Vagina (tissue), 2 donors: ENCODE data around the gene PLIN5.

ENCODE experiments used
- POLR2A ChIP-seq, 2 donors: fragments of 450-650 bp; IDR thresholded peaks; one replicate each; pipeline ENCODE4 v1.6.1; 2017; ENCODE audit warnings: antibody characterized with exemption in 2 of 2, mild to moderate bottlenecking in 2 of 2, moderate library complexity in 2 of 2
- POLR2AphosphoS5 ChIP-seq, 2 donors: sonication (generic); formaldehyde crosslinking; IDR thresholded peaks; one replicate each; pipeline ENCODE4 v1.9.0; 2017; ENCODE audit warnings: antibody characterized with exemption in 2 of 2, mild to moderate bottlenecking in 2 of 2, low read depth in 1 of 2; ENCODE audit not compliant: insufficient read depth in 1 of 2
- TF ChIP-seq, protein P1 (sequence below), 3 experiments: fragments of 450-650 bp in 2 of 3; fragments of 200-600 bp in 1 of 3; sonication (generic) in 1 of 3; IDR thresholded peaks; one replicate each; pipeline ENCODE4 v1.5.1; 2017 to 2019; ENCODE audit warnings: antibody characterized with exemption in 3 of 3, mild to moderate bottlenecking in 2 of 3, moderate library complexity in 2 of 3

GRCh38 chr19:4571305-4571917 is 36.4 kb upstream of the PLIN5 start:
- TF ChIP-seq POLR2AphosphoS5 (IDR thresholded peaks at IDR 0.05; ENCODE audit: insufficient read depth in 1 of 2, low read depth in 1 of 2) (no peak), POLR2A (IDR thresholded peaks at IDR 0.05) (no peak)
- TF ChIP-seq, protein P1, sequence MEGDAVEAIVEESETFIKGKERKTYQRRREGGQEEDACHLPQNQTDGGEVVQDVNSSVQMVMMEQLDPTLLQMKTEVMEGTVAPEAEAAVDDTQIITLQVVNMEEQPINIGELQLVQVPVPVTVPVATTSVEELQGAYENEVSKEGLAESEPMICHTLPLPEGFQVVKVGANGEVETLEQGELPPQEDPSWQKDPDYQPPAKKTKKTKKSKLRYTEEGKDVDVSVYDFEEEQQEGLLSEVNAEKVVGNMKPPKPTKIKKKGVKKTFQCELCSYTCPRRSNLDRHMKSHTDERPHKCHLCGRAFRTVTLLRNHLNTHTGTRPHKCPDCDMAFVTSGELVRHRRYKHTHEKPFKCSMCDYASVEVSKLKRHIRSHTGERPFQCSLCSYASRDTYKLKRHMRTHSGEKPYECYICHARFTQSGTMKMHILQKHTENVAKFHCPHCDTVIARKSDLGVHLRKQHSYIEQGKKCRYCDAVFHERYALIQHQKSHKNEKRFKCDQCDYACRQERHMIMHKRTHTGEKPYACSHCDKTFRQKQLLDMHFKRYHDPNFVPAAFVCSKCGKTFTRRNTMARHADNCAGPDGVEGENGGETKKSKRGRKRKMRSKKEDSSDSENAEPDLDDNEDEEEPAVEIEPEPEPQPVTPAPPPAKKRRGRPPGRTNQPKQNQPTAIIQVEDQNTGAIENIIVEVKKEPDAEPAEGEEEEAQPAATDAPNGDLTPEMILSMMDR (IDR thresholded peaks at IDR 0.05) = no peak
